Keratinocyte (primary cell): ENCODE data around the gene SGSM1. TPM values are rescaled to one million over a fixed set of nuclear protein-coding genes. Genes with fewer than 3 reads are reported as not detected.

Experiments used
- DNase-seq: peaks from one replicate; pipeline ENCODE4 v3.0.0-alpha.2; 2011; ENCODE audit warnings: low read depth, missing footprints, low spot score
- FAIRE-seq: peaks from 2 replicates; lab custom pipeline; 2011; peaks lifted over from hg19 to GRCh38; lab: Jason Lieb, UNC
- H2AFZ ChIP-seq: 2 replicates; pipeline ENCODE4 v1.6.0; 2012; ENCODE audit warnings: low read length, control low read depth, inconsistent platforms; ENCODE audit not compliant: control insufficient read depth
- H3K27ac ChIP-seq: 2 replicates; pipeline ENCODE4 v1.5.1; 2011; ENCODE audit warnings: low read length; ENCODE audit not compliant: control insufficient read depth, insufficient read depth
- H3K27me3 ChIP-seq: 3 replicates; pipeline ENCODE4 v1.6.0; 2011; ENCODE audit warnings: low read length; ENCODE audit not compliant: control insufficient read depth, insufficient read depth; ENCODE audit errors: extremely low read depth
- H3K36me3 ChIP-seq, 2 experiments: 2 replicates in 1 of 2; 3 replicates in 1 of 2; pipeline ENCODE4 v1.5.1; 2011; ENCODE audit warnings: low read length in 2 of 2, mild to moderate bottlenecking in 1 of 2; ENCODE audit not compliant: control insufficient read depth in 2 of 2, insufficient read depth in 2 of 2; ENCODE audit errors: extremely low read depth in 1 of 2
- H3K4me1 ChIP-seq: 3 replicates; pipeline ENCODE4 v1.5.1; 2011; ENCODE audit warnings: low read length; ENCODE audit not compliant: control insufficient read depth, insufficient read depth; ENCODE audit errors: extremely low read depth
- H3K4me2 ChIP-seq: 3 replicates; pipeline ENCODE4 v1.6.0; 2011; ENCODE audit warnings: low read depth, low read length; ENCODE audit not compliant: control insufficient read depth, insufficient read depth; ENCODE audit errors: extremely low read depth
- H3K4me3 ChIP-seq, 3 experiments: fragments of 200-600 bp in 1 of 3; sonication (generic) in 1 of 3; 2 replicates in 2 of 3; 3 replicates in 1 of 3; pipeline ENCODE4 v1.5.1; 2011 to 2016; ENCODE audit warnings: low read length in 3 of 3, mild to moderate bottlenecking in 3 of 3, control low read depth in 2 of 3, inconsistent platforms in 1 of 3, low read depth in 1 of 3, mixed read lengths in 1 of 3, mixed run types in 1 of 3, moderate library complexity in 1 of 3; ENCODE audit not compliant: control insufficient read depth in 2 of 3, insufficient read depth in 2 of 3; ENCODE audit errors: extremely low read depth in 1 of 3
- H3K79me2 ChIP-seq: 2 replicates; pipeline ENCODE4 v1.6.0; 2012; ENCODE audit warnings: low read length; ENCODE audit not compliant: control insufficient read depth, insufficient read depth
- H3K9ac ChIP-seq: 3 replicates; pipeline ENCODE4 v1.6.0; 2011; ENCODE audit warnings: low read length; ENCODE audit not compliant: control insufficient read depth, insufficient read depth; ENCODE audit errors: extremely low read depth
- H3K9me1 ChIP-seq: 3 replicates; pipeline ENCODE4 v1.6.0; 2011; ENCODE audit warnings: low read length; ENCODE audit not compliant: control insufficient read depth, insufficient read depth; ENCODE audit errors: extremely low read depth
- H3K9me3 ChIP-seq: 2 replicates; pipeline ENCODE4 v1.5.1; 2012; ENCODE audit warnings: low read depth, low read length; ENCODE audit not compliant: control insufficient read depth
- H4K20me1 ChIP-seq: 3 replicates; pipeline ENCODE4 v1.6.0; 2011; ENCODE audit warnings: low read length; ENCODE audit not compliant: control insufficient read depth, insufficient read depth; ENCODE audit errors: extremely low read depth
- EZH2 ChIP-seq: IDR thresholded peaks from one replicate; pipeline ENCODE4 v1.6.1; 2012; ENCODE audit warnings: inconsistent platforms, mild to moderate bottlenecking, low read length, moderate library complexity
- dilution Hi-C: fragments of 300-500 bp; cut with MboI; formaldehyde crosslinking; loops from one replicate; pipeline ENCODE4 v1.7.0; 2020; ENCODE audit warnings: low sequenced_read_pairs; ENCODE audit not compliant: extremely low pct_ligation_motif_present
- polyA plus RNA-seq, 5 experiments: library from polyadenylated mRNA; depleted of rRNA in 3 of 5; stranded (reverse) in 3 of 5; stranded (forward) in 1 of 5; unstranded in 1 of 5; fragments of >200 nt; gene quantifications; 1 replicate in 1 of 5; 2 replicates in 3 of 5; 3 replicates in 1 of 5; pipeline versions ENCODE4 v1.2.1 to v1.2.3, GENCODE V29; 2011 to 2012; ENCODE audit warnings: missing spikeins in 2 of 5, low read depth in 1 of 5, low replicate concordance in 1 of 5
- TF ChIP-seq, protein P1 (sequence below), 3 experiments: IDR thresholded peaks in 1 of 3; conservative IDR thresholded peaks in 1 of 3; optimal IDR thresholded peaks in 1 of 3; 2 replicates in 2 of 3; 3 replicates in 1 of 3; pipeline versions ENCODE3 to v1.5.1; 2011; ENCODE audit warnings: low read length in 3 of 3, mild to moderate bottlenecking in 3 of 3, moderate library complexity in 2 of 3, control low read depth in 1 of 3, inconsistent platforms in 1 of 3; ENCODE audit not compliant: insufficient read depth in 2 of 3; ENCODE audit errors: extremely low read depth in 1 of 3

Gene SGSM1
- polyA plus RNA-seq, 1 donor (not counting 4 experiments of a cell fraction or from before 2014, with no cell fraction given): not detected

DNA sequence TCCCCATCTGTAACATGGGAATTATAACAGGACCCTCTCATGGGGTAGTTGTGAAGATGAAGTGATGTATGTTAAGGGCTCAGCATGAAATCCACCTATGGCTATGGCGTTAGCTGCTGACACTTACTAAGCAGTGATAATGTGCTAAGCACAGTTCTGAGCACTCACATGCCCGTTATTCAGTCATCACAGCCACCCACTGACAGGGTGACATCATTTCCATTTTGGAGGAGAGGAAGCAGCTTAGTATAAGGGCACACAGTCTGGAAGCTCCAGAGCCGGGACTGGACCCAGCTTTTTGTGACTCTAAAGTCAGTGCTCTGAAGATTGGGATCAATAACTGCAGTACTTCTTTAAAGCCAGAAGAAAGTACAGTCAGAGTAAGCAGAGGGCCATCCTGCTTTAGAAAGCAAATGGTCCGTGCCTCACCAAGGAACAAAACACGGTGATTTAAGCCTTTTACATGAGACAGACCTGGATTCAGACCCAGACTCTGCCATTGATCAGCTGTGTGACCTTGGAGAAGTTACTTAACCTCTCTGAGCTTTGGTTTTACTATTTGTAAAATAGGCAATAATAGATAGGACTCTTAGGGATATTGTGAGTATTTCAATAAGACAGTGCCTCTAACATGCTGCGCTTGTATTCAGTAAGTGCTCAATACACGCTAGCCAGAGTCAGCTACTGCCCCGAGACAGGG, 61.5 kb downstream of the SGSM1 start:
- no peaks in the 10 kb centered on the region for H3K27me3 ChIP-seq
- FAIRE-seq: no peak
- dilution Hi-C loops: no loop called here

DNA sequence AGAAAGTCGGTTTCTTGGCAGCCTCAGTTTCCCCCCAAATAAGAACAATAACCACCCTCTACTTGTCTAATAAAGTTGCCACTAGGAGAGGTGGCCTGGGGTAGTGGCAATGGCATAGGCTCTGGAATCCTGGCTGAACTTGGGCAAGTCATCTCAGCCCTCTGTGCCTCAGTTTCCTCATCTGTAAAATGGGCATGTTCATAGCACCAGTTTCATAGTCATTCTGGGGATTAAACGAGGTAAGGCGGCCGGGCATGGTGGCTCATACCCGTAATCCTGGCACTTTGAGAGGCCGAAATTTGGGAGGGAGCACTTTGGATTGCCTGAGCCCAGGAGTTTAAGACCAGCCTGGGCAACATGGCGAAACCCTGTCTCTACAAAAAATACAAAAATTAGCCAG, 63.0 kb downstream of the SGSM1 start:
- Histone ChIP-seq H3K4me1 (no peaks in the 10 kb centered on the region), H4K20me1 (no peaks in the 10 kb centered on the region), H3K9me1 (peaks cover 2% of the 10 kb centered on the region), H3K27ac (no peak overlapping the region), H3K27me3 (no peaks in the 10 kb centered on the region), H3K9ac (no peak overlapping the region), H3K9me3 (no peaks in the 10 kb centered on the region), H2AFZ (no peak overlapping the region), H3K36me3 (no peaks in the 10 kb centered on the region), H3K4me3 (no peak overlapping the region), H3K4me2 (no peak overlapping the region), H3K79me2 (no peaks in the 10 kb centered on the region)
- dilution Hi-C loops: no loop called here
- FAIRE-seq: no peak
- no peak for DNase-seq
- no peak for TF ChIP-seq EZH2
- TF ChIP-seq, protein P1, sequence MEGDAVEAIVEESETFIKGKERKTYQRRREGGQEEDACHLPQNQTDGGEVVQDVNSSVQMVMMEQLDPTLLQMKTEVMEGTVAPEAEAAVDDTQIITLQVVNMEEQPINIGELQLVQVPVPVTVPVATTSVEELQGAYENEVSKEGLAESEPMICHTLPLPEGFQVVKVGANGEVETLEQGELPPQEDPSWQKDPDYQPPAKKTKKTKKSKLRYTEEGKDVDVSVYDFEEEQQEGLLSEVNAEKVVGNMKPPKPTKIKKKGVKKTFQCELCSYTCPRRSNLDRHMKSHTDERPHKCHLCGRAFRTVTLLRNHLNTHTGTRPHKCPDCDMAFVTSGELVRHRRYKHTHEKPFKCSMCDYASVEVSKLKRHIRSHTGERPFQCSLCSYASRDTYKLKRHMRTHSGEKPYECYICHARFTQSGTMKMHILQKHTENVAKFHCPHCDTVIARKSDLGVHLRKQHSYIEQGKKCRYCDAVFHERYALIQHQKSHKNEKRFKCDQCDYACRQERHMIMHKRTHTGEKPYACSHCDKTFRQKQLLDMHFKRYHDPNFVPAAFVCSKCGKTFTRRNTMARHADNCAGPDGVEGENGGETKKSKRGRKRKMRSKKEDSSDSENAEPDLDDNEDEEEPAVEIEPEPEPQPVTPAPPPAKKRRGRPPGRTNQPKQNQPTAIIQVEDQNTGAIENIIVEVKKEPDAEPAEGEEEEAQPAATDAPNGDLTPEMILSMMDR (optimal IDR thresholded peaks at IDR 0.05 in 1 of 3, IDR thresholded peaks at IDR 0.05 in 1 of 3, conservative IDR thresholded peaks at IDR 0.05 in 1 of 3; ENCODE audit: extremely low read depth in 1 of 3, insufficient read depth in 2 of 3, low read length in 3 of 3): no peak

More for the DNA sequence above, 61.5 kb downstream of the SGSM1 start:
- no peaks in the 10 kb centered on the region for H3K79me2 ChIP-seq
- H3K9ac ChIP-seq: no peak overlapping the region
- H3K9me3 ChIP-seq: no peaks in the 10 kb centered on the region
- no peaks in the 10 kb centered on the region for H4K20me1 ChIP-seq
- H3K4me3 ChIP-seq: no peak overlapping the region
- peaks cover 2% of the 10 kb centered on the region for H3K9me1 ChIP-seq
- TF ChIP-seq, protein P1 (optimal IDR thresholded peaks at IDR 0.05 in 1 of 3, IDR thresholded peaks at IDR 0.05 in 1 of 3, conservative IDR thresholded peaks at IDR 0.05 in 1 of 3; ENCODE audit: extremely low read depth in 1 of 3, insufficient read depth in 2 of 3, low read length in 3 of 3): no peak
- no peak for TF ChIP-seq EZH2
- no peak overlapping the region for H3K27ac ChIP-seq
- DNase-seq: no peak
- H3K36me3 ChIP-seq: no peaks in the 10 kb centered on the region
- H2AFZ ChIP-seq: no peak overlapping the region
- no peaks in the 10 kb centered on the region for H3K4me1 ChIP-seq
- no peak overlapping the region for H3K4me2 ChIP-seq
